Measurements from ENCODE around the gene STX17. TPM values are rescaled to one million over a fixed set of nuclear protein-coding genes. Genes with fewer than 3 reads are reported as not detected.
A peak's percentile ranks its signal among the peaks of the same experiment; 100 is the strongest.

STX17 gene
- total and polyA plus RNA-seq, 2 donors (not counting 3 experiments of a cell fraction or from before 2014, with no cell fraction given): 5.3 to 17.6 TPM

- ChIA-PET POLR2A (interaction anchor here (0.7 kb wide), 1 partner anchor 12 kb away, joined by 3 read pairs; no protein-coding TSS in a partner anchor), CTCF (interaction anchor here (0.9 to 1.8 kb wide), 7 partner anchors 9 to 733 kb away, joined by 3 to 5 read pairs (median 4); no protein-coding TSS in a partner anchor)
- intact Hi-C loops (cut with micrococcal nuclease) (loop anchor here (1.0 to 5.0 kb wide), 3 partner anchors 43 to 639 kb away; partner anchors contain the start of gene NR4A3), dilution Hi-C loops (cut with MboI; ENCODE audit: extremely low pct_ligation_motif_present, low sequenced_read_pairs) (no loop called here)
- Histone ChIP-seq H3K79me2 (ENCODE audit: control insufficient read depth, insufficient read depth, low read length) (no peaks in the 10 kb centered on the region), H3K36me3 (ENCODE audit: control insufficient read depth in 2 of 2, extremely low read depth in 1 of 2, insufficient read depth in 2 of 2, low read length in 2 of 2) (no peaks in the 10 kb centered on the region), H3K4me2 (ENCODE audit: insufficient read depth, low read length) (peak overlapping the region; percentile 80), H3K27me3 (ENCODE audit: control insufficient read depth in 2 of 2, insufficient read depth in 2 of 2, low read length in 2 of 2) (no peaks in the 10 kb centered on the region), H3K27ac (ENCODE audit: insufficient read depth, low read depth, low read length) (no peak overlapping the region), H2AFZ (ENCODE audit: low read depth, low read length) (peak overlapping the region; percentile 93), H3K9me1 (replicated peaks; ENCODE audit: control insufficient read depth, extremely low read depth, insufficient read depth, low read length) (no peaks in the 10 kb centered on the region), H4K20me1 (replicated peaks; ENCODE audit: control insufficient read depth, extremely low read depth, insufficient read depth, low read length) (no peaks in the 10 kb centered on the region), H3K9me3 (replicated peaks; ENCODE audit: control insufficient read depth, insufficient read depth, low read length) (no peaks in the 10 kb centered on the region), H3K4me1 (ENCODE audit: control insufficient read depth, extremely low read depth, insufficient read depth, low read length) (peaks cover 3% of the 10 kb centered on the region), H3K4me3 (replicated peaks in 1 of 3; ENCODE audit: insufficient read depth in 1 of 3, low read depth in 1 of 3, low read length in 3 of 3) (peak overlapping the region; percentile 26 to 90 (median 66)), H3K9ac (replicated peaks; ENCODE audit: extremely low read depth, insufficient read depth, low read length) (no peak overlapping the region)
- no peak for DNase-seq (ENCODE audit: low read depth, low spot score)
- FAIRE-seq: no peak
- TSS peak; percentile 28 for BruUV-seq (replicated peaks)
- TF ChIP-seq MYC (IDR thresholded peaks at IDR 0.05; ENCODE audit: low read depth, low read length) (no peak), EZH2 (IDR thresholded peaks at IDR 0.05; ENCODE audit: borderline replicate concordance, low read depth, low read length, severe bottlenecking) (no peak), FOS (IDR thresholded peaks at IDR 0.05; ENCODE audit: borderline replicate concordance, insufficient read depth, low read length) (no peak), MAX (IDR thresholded peaks at IDR 0.05; ENCODE audit: insufficient read depth, insufficient read length) (no peak), CTCF (IDR thresholded peaks at IDR 0.05; ENCODE audit: extremely low read depth in 1 of 2, insufficient read depth in 1 of 2, low read depth in 1 of 2, low read length in 2 of 2) (no peak), GATA2 (IDR thresholded peaks at IDR 0.05; ENCODE audit: insufficient read depth, insufficient read length, low read depth, low read length) (no peak), JUN (IDR thresholded peaks at IDR 0.05; ENCODE audit: borderline replicate concordance, insufficient read depth, insufficient read length, low read depth) (no peak), POLR2A (IDR thresholded peaks at IDR 0.05; ENCODE audit: low read depth, low read length) (no peak), POLR2AphosphoS5 (IDR thresholded peaks at IDR 0.05; ENCODE audit: insufficient read depth, low read depth, low read length) (no peak)
These were observed 536 bp upstream of the STX17 start for GRCh38 chr9:99905833-99906402.
